Astrocyte of the hippocampus (primary cell): ENCODE results near the gene FOXL3.
"Not testable (repeated sequence)": the region's sequence is repeated elsewhere in the genome, so short reads cannot be mapped to it uniquely, and the experiment has no call there.

Experiments
- DNase-seq: peaks from one replicate; pipeline ENCODE4 v3.0.0; 2011; ENCODE audit warnings: low read depth, low spot score

The FOXL3 gene

GRCh38 chr7:289209-289755 lies 688 bp upstream of the FOXL3 start:
- DNase-seq: no peak

DNA sequence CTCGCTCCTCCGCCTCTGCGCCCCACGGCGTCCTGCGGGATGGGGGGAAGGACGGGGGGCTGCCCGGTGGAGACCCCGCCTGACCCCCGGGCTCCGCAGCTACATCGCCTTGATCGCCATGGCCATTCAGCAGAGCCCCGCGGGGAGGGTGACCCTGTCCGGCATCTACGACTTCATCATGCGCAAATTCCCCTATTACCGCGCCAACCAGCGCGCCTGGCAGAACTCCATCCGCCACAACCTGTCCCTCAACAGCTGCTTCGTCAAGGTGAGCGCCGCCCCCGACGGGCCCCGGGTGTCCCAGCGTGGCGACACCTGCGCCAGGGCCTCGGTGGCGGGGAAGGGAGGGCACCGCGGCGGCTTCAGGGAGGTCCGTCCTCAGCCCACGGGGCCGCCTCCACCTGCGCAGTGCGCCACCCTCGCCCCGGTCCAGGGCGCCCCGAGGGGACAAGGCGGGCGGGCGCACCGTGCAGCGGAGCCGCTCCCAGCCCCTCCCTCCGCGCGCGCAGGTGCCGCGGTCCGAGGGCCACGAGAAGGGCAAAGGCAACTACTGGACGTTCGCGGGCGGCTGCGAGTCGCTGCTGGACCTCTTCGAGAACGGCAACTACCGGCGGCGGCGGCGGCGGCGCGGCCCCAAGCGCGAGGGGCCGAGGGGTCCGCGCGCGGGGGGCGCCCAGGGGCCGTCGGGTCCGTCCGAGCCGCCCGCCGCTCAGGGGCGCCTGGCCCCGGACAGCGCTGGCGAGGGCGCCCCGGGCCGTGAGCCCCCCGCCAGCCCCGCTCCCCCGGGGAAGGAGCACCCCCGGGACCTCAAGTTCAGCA lies 793 bp downstream of the FOXL3 start:
- DNase-seq: no peak

DNA sequence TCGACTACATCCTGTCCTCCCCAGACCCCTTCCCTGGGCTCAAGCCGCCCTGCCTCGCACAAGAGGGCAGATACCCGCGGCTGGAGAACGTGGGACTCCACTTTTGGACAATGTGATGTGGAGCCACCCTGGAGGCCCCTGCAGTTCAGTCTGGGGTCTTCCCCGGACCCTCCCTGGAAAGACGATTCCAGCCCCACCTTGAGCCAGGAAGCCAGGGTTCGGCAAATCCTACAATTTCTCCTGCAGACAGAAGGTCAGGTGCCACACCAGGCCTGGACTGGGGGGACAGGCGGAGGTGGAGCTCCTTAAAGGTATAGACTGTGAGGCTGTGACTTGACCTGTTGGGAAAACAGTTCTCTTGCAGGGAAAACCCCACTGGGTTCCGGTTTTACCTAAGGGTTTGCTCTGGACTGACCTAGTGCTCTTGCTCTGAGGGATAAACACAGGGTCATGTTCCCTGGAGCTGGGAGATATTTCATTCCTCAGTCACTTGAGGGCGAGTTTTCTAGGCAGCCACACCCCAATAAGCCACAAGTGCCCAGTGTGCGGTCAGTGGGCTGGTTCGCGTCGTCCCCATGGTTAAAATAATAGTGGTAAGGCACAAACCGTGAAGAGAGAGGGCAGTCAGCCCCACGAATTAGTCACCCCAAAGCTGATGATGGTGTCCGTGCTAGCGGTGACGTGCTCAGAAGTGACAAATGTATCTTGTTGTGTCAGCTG lies 1.6 kb downstream of the FOXL3 start:
- no peak for DNase-seq

DNA sequence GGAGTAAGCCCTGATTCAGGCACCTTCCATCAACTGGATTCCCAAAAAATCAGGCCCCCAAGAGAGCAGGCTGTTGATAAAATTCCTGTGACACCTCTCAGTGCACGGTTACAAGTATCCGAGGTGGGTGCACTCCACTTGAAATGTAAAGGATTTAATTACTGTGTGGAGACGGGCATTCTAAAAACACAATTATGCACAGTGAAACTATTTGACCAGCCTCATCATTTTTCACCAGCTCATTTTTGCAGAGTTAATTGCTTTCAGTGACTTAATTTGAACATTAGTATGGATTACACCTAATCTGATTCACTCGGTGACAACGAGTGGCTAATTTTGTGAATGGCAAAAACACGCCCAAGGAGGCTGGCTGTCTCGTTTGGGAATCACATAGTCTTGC lies 2.3 kb downstream of the FOXL3 start:
- DNase-seq: no peak

DNA sequence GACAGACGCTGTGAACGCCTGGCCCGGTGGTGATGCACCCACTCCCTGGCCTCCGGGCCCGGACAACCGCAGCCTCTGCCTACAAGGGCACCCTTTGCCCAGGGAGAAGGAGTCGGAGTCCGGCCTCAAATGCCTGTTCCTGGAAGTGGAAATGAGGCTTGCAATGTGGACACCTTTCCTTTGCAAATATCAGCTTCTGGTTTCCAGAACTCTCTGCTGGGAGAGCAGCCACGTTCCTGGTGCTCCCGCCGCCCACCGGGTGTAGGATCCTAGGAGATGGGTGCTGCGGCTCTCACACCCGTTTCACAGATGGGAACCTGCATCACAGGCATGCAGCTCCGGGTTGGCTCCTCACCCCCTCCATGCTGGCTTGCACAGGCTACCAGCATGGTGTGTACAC lies 2.9 kb downstream of the FOXL3 start:
- DNase-seq: no peak

GRCh38 chr7:293681-294439 lies 3.9 kb downstream of the FOXL3 start:
- DNase-seq: no peak

DNA sequence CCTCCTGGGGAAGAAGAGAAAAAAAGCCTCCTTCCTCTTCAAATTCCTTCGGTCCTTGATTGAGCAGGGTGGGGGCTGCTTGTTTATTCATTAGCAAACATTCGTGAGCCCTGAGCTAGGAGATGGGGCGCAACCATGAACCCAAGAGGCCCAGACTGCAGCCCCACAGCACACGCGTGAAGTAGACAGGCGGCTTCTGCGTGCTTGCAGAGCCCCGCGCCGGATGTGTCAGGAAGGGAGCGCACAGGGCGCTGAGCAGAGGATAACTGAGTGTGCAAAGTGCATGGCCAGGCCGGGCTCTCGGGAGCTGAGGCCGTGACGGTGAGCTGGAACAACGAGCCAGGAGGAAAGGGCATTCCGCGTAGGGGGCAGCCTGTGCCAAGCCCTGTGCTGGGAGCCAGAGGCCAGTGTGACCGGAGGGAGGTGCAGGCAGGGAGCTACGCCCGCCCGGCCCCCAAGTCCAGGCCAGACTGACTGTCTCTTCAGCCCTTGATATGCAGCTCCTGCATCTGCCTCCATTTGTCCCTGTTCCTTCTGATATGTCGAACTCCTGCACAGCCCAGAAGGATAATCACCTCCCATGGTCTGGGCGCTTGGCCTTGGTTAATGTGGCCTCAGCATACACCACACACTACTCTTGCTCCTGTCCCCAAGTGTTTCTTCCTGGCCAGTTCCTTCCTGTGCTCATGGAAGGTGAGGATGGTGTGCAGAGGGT lies 4.6 kb downstream of the FOXL3 start:
- DNase-seq: no peak

- no peak for DNase-seq
Observed at GRCh38 chr7:295155-296154, 5.5 kb downstream of the FOXL3 start.

DNA sequence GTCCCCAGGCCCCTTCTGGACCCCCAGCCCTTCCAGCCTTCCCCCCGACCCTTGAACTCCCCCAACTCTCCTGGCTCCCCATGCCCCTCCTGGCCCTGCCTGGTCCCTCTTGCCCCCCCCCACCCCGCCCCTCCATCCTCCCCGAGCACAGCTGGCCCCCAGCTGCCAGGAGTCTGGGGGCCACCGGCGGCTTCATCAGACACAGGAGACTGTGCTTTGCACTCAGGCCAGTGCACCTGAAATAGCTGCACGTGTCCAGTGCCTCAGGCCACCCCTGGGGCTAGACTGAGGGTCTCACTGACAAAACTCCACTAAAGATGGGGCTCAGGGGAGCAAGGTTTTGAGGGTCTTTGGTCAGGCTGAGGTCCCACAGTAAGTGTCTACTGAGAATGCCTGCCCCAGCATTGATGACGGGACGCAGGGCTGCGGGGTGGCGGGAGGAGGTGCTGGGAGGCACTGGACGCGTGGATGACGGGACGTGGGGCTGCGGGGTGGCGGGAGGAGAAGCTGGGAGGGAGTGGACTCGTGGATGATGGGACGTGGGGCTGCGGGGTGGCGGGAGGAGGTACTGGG lies 6.5 kb downstream of the FOXL3 start:
- no peak for DNase-seq

GRCh38 chr7:297141-297540 lies 7.2 kb downstream of the FOXL3 start:
- DNase-seq: not testable (repeated sequence)

DNA sequence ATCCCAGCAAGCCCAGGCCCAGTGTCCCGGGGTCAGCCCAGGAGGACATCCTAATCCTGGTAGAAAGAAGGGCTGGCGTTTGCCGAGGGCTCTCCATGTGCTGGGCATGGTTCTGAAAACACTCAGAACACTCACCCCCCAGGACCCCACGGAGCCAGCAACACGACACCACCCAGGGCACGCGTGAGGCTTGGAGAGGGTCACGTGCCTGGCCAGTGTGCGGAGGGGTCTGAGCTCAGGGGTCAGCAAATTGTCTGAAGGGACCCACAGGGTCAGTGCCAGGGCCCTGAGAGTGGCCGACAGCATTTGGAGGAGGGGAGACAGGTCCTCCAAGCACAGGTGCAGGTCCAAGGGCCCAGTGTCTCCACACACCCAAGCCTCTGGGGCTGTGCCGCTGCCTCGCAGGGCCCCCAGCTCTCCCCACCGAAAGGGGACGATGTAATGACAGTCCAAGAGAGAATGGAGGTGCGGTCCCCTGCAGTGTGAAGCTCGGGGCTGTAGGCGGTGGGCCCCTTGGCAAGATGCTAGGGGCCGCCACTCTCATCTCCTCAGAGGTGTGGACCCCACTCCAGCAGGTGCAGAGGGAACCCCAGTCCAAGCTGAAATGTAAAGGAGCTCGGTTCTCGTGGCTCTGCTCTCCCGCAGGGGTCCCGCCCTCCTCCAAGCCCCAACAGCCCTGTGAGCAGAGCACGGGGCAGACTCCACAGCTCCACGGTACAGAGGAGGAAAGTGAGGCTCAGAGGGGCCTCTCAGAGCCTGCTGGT lies 7.8 kb downstream of the FOXL3 start:
- DNase-seq: no peak

- DNase-seq: no peak
Observed at GRCh38 chr7:298375-298702, 8.4 kb downstream of the FOXL3 start.

DNA sequence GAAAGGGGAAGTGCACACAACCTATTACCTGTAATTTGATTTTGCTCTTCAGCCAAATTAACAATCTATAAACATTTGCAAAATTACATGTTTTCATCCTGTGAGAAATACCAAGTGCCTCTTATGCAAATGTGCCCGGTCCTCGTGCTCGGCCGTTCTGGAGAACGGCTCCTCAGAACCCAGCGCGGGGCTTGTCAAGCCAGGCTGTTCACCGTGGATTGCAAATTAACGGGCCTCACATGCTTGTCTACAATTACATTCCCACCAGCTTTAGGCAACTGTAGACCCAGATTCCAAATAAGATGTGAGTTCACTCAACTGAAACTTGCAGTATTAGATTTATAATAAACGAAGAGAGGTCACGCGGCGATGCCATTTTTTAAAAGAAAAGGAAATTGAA lies 8.8 kb downstream of the FOXL3 start:
- no peak for DNase-seq

GRCh38 chr7:299169-299568 lies 9.2 kb downstream of the FOXL3 start:
- DNase-seq: no peak

- no peak for DNase-seq
Observed at GRCh38 chr7:299628-300027, 9.7 kb downstream of the FOXL3 start.

GRCh38 chr7:300048-300447 lies 10.1 kb downstream of the FOXL3 start:
- DNase-seq: no peak

DNA sequence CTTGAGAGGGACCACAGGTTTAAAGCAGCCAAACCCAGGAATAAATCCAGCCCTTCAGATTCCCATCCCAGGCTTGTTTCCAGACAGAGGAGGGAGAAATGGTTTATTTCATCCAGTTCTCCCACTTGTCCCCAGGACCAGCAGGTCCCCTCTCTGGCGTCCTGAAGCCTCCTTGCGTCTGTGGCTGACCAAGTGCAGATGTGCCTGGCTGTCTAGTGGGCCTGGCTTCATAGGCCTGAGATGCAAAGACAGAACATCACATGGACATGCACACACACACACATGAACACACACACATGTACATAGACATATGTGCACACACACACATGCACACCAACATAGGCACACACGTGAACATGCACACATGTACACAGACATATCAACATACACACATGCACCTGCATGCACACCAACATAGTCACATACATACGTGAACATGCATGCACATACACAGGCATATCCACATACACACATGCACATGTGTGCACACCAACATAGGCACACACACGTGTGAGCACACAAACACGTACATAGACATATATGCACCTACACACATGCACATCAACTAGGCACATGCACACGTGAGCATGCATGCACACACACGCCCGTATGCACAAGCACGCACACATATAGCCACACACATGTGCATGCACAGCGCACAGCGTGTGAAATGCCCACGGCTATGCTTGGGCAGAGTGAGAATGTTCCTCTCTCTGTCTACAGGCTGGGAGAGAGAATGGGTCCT lies 10.7 kb downstream of the FOXL3 start:
- DNase-seq: no peak

GRCh38 chr7:301291-302053 lies 11.5 kb downstream of the FOXL3 start:
- DNase-seq: no peak
